ENCODE measurements around the gene MMP14.

GRCh38 chr14:22861651-22862050 lies 25.3 kb downstream of the MMP14 start:
- TF ChIP-seq POLR2AphosphoS5 (IDR thresholded peaks at IDR 0.05; ENCODE audit: low read depth) (no peak), CREB1 (CRISPR knock-in tag; IDR thresholded peaks at IDR 0.05; ENCODE audit: low read depth) (no peak), NANOG (IDR thresholded peaks at IDR 0.05; ENCODE audit: borderline replicate concordance) (no peak), CTCF (conservative IDR thresholded peaks at IDR 0.05; ENCODE audit: low read depth in 2 of 2) (no peak), ZNF331 (CRISPR knock-in tag; IDR thresholded peaks at IDR 0.05; ENCODE audit: low read depth) (no peak)
- TF ChIP-seq, protein P1, sequence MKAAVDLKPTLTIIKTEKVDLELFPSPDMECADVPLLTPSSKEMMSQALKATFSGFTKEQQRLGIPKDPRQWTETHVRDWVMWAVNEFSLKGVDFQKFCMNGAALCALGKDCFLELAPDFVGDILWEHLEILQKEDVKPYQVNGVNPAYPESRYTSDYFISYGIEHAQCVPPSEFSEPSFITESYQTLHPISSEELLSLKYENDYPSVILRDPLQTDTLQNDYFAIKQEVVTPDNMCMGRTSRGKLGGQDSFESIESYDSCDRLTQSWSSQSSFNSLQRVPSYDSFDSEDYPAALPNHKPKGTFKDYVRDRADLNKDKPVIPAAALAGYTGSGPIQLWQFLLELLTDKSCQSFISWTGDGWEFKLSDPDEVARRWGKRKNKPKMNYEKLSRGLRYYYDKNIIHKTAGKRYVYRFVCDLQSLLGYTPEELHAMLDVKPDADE (IDR thresholded peaks at IDR 0.05): no peak

Data from GM23338 (cell line).